Measurements from ENCODE around the gene MARF1. TPM values are rescaled to one million over a fixed set of nuclear protein-coding genes. Genes with fewer than 3 reads are reported as not detected.

MARF1 gene
- total RNA-seq = 18.3 and 28.9 TPM in 2 replicates

GRCh38 chr16:15643048-15643945, at the start of gene MARF1:
Gene MARF1, minus strand, starts transcription at chr16:15643154. Its CDS starts 3,921 bp downstream, at chr16:15639233.

GRCh38 chr16:15650019-15650697, 7.2 kb upstream of the MARF1 start, which contains the start of gene NDE1:
Gene NDE1, plus strand, starts transcription at chr16:15650245. Its CDS starts 14,534 bp downstream, at chr16:15664779.

Other genes starting within 250 kb of the MARF1 start
- gene MPV17L, start 247.4 kb downstream of the MARF1 start, total RNA-seq = 0.66 and 0.72 TPM in 2 replicates
- 14.2 and 39.9 TPM in 2 replicates for gene BMERB1, start 208.6 kb downstream of the MARF1 start, total RNA-seq
- 38.3 and 50.3 TPM in 2 replicates for gene NDE1, start 7.1 kb upstream of the MARF1 start, total RNA-seq
- under 0.01 TPM in 2 replicates for gene MYH11, start 213.9 kb upstream of the MARF1 start, total RNA-seq
- gene CEP20, start 245.4 kb upstream of the MARF1 start, total RNA-seq = 30.9 and 51.4 TPM in 2 replicates

All from placental pericyte (primary cell).